NB4 (cell line): ENCODE data around the gene DENND4C.

ENCODE experiments used
- MYC ChIP-seq: IDR thresholded peaks from 2 replicates; pipeline ENCODE4 v1.6.1; 2011; ENCODE audit warnings: low read depth, low read length
- POLR2A ChIP-seq: IDR thresholded peaks from 2 replicates; pipeline ENCODE4 v1.6.1; 2011; ENCODE audit warnings: mild to moderate bottlenecking; ENCODE audit not compliant: insufficient read length; ENCODE audit errors: extremely low read depth
- TF ChIP-seq, protein P1 (sequence below): IDR thresholded peaks from one replicate; pipeline ENCODE4 v1.5.1; 2012; ENCODE audit warnings: low read depth, low read length
- TF ChIP-seq, protein P2 (sequence below): IDR thresholded peaks from 2 replicates; pipeline ENCODE4 v1.6.1; 2011; ENCODE audit warnings: low read depth, low read length

- TF ChIP-seq POLR2A: no peak
- TF ChIP-seq, protein P1, sequence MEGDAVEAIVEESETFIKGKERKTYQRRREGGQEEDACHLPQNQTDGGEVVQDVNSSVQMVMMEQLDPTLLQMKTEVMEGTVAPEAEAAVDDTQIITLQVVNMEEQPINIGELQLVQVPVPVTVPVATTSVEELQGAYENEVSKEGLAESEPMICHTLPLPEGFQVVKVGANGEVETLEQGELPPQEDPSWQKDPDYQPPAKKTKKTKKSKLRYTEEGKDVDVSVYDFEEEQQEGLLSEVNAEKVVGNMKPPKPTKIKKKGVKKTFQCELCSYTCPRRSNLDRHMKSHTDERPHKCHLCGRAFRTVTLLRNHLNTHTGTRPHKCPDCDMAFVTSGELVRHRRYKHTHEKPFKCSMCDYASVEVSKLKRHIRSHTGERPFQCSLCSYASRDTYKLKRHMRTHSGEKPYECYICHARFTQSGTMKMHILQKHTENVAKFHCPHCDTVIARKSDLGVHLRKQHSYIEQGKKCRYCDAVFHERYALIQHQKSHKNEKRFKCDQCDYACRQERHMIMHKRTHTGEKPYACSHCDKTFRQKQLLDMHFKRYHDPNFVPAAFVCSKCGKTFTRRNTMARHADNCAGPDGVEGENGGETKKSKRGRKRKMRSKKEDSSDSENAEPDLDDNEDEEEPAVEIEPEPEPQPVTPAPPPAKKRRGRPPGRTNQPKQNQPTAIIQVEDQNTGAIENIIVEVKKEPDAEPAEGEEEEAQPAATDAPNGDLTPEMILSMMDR: no peak
- TF ChIP-seq, protein P2, sequence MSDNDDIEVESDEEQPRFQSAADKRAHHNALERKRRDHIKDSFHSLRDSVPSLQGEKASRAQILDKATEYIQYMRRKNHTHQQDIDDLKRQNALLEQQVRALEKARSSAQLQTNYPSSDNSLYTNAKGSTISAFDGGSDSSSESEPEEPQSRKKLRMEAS: no peak
- no peak for TF ChIP-seq MYC
Measured at GRCh38 chr9:19381656-19382055, 151.2 kb downstream of the DENND4C start.
